ENCODE data around the gene SLC25A51. TPM values are rescaled to one million over a fixed set of nuclear protein-coding genes. Genes with fewer than 3 reads are reported as not detected.

The SLC25A51 gene
- total and polyA plus RNA-seq, 2 donors (not counting 3 experiments of a cell fraction or from before 2014, with no cell fraction given), result 15.4 to 36.2 TPM

- peak; percentile 55 for FAIRE-seq
- intact Hi-C loops (cut with micrococcal nuclease), result loop anchor here (1.0 to 2.0 kb wide), 6 partner anchors 20 to 149 kb away; no protein-coding TSS in a partner anchor
Observed at GRCh38 chr9:37917801-37918664, 14.1 kb upstream of the SLC25A51 start.

More at GRCh38 chr9:37917801-37918664, 14.1 kb upstream of the SLC25A51 start:
- ChIA-PET CTCF (interaction anchor here (1.2 to 6.6 kb wide), 4 partner anchors 19 to 243 kb away, joined by 3 to 130 read pairs (median 44); partner anchors contain the start of gene SHB), POLR2A (no interaction called here)
- Histone ChIP-seq H3K79me2 (ENCODE audit: control insufficient read depth, insufficient read depth, low read length) (no peaks in the 10 kb centered on the region), H3K9me3 (replicated peaks; ENCODE audit: control insufficient read depth, insufficient read depth, low read length) (no peaks in the 10 kb centered on the region), H3K27me3 (ENCODE audit: control insufficient read depth in 2 of 2, insufficient read depth in 2 of 2, low read length in 2 of 2) (no peaks in the 10 kb centered on the region), H3K9ac (replicated peaks; ENCODE audit: extremely low read depth, insufficient read depth, low read length) (peak overlapping the region; percentile 42), H4K20me1 (replicated peaks; ENCODE audit: control insufficient read depth, extremely low read depth, insufficient read depth, low read length) (no peaks in the 10 kb centered on the region), H3K4me3 (replicated peaks in 1 of 3; ENCODE audit: insufficient read depth in 1 of 3, low read depth in 1 of 3, low read length in 3 of 3) (no peak overlapping the region), H3K27ac (ENCODE audit: insufficient read depth, low read depth, low read length) (peak overlapping the region; percentile 78), H2AFZ (ENCODE audit: low read depth, low read length) (no peak overlapping the region), H3K4me2 (ENCODE audit: insufficient read depth, low read length) (no peak overlapping the region), H3K36me3 (ENCODE audit: control insufficient read depth in 2 of 2, extremely low read depth in 1 of 2, insufficient read depth in 2 of 2, low read length in 2 of 2) (peaks cover 0 to 5% of the 10 kb centered on the region in 2 experiments), H3K4me1 (ENCODE audit: control insufficient read depth, extremely low read depth, insufficient read depth, low read length) (peaks cover 17% of the 10 kb centered on the region), H3K9me1 (replicated peaks; ENCODE audit: control insufficient read depth, extremely low read depth, insufficient read depth, low read length) (no peaks in the 10 kb centered on the region)
- DNase-seq (ENCODE audit: low read depth, low spot score), result no peak
- no TSS peak for BruUV-seq (replicated peaks)
- dilution Hi-C loops (cut with MboI; ENCODE audit: extremely low pct_ligation_motif_present, low sequenced_read_pairs), result no loop called here
- TF ChIP-seq MYC (IDR thresholded peaks at IDR 0.05; ENCODE audit: low read depth, low read length) (no peak), CTCF (IDR thresholded peaks at IDR 0.05; ENCODE audit: extremely low read depth in 1 of 2, insufficient read depth in 1 of 2, low read depth in 1 of 2, low read length in 2 of 2) (no peak), MAX (IDR thresholded peaks at IDR 0.05; ENCODE audit: insufficient read depth, insufficient read length) (peak; percentile 51), FOS (IDR thresholded peaks at IDR 0.05; ENCODE audit: borderline replicate concordance, insufficient read depth, low read length) (no peak), EZH2 (IDR thresholded peaks at IDR 0.05; ENCODE audit: borderline replicate concordance, low read depth, low read length, severe bottlenecking) (no peak), POLR2AphosphoS5 (IDR thresholded peaks at IDR 0.05; ENCODE audit: insufficient read depth, low read depth, low read length) (no peak)
